GM19372 (cell line): Measurements from ENCODE around the gene CARD10.

ENCODE experiments used
- ATAC-seq: cut with Tn5 transposase; IDR thresholded peaks from one replicate; pipeline ENCODE4 v1.9.1; 2021; ENCODE audit warnings: mild to moderate bottlenecking, low read depth, moderate library complexity; ENCODE audit not compliant: unreplicated experiment

The CARD10 gene, protein sequence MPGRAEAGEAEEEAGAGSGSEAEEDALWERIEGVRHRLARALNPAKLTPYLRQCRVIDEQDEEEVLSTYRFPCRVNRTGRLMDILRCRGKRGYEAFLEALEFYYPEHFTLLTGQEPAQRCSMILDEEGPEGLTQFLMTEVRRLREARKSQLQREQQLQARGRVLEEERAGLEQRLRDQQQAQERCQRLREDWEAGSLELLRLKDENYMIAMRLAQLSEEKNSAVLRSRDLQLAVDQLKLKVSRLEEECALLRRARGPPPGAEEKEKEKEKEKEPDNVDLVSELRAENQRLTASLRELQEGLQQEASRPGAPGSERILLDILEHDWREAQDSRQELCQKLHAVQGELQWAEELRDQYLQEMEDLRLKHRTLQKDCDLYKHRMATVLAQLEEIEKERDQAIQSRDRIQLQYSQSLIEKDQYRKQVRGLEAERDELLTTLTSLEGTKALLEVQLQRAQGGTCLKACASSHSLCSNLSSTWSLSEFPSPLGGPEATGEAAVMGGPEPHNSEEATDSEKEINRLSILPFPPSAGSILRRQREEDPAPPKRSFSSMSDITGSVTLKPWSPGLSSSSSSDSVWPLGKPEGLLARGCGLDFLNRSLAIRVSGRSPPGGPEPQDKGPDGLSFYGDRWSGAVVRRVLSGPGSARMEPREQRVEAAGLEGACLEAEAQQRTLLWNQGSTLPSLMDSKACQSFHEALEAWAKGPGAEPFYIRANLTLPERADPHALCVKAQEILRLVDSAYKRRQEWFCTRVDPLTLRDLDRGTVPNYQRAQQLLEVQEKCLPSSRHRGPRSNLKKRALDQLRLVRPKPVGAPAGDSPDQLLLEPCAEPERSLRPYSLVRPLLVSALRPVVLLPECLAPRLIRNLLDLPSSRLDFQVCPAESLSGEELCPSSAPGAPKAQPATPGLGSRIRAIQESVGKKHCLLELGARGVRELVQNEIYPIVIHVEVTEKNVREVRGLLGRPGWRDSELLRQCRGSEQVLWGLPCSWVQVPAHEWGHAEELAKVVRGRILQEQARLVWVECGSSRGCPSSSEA

DNA sequence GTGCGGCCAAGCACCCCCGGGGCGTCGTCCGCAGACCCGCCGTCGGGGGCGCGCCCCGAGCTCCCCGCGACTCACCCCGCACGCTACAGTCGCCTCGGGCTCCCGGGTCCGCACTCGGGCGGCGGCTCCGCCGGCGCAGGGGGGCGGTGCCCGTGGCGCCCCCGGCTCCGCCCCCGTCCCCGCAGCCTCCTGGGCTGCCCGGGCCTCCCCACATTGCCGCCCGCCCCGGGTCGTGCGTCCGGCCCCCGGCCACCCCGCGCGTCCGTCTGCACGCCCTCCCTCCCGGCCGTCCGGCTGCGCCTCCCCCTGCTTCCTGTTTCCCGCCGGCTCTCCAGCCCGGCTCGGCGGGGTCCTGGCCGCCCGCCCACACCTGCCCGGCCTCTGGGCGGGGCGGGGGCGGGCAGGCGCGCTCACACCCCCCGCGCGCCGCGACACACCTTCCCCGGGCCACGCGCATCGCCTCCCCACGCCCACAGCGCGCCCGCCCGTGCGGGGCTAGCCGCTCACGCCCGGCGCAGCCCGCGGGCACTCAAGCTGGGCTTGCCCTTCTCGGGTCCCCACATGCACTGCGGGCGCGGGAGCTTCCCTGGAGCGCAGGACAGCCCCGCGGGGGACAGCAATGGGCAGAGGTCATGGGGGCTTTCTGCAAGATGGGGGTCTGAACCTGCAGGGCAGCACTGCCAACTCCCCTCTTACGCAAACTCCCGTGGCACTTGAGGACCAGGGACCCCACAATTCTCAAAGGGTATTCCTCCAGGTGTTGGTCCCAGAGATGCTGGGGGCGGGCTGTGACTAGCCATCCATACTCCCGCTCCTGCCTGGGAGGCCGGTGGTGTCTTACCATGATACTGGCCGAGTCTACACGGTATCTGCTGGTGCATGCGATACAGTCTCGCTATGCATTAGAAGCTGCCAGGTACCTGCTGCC lies at the start of gene CARD10:
CARD10 (minus strand) TSS at position 148 of the 928 bp plus-strand sequence. CDS start 215 bp downstream, outside the sequence.
- no peak for ATAC-seq

DNA sequence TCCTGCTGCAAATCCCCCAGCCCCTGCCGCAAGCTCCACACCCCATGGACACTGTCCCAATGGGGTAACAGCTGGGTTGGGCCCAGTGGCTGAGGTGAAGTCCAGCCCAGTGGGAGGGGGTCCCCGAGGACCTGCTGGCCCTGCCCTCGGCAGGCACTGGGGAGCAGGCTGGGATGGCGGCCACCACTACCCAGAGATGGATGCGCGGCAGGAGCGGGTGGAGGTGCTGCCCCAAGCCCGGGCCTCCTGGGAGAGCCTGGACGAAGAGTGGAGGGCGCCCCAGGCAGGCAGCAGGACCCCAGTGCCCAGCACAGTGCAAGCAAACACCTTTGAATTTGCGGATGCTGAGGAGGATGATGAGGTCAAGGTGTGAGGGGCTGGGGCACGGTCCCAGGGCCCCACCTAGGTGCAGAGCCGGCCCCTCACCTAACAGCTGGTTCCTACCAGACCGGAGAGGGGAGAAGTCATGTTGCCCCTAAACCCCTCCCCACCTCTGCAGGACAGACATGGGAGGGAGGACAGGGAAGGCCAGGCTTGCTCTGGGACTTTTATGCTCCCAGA lies 49.3 kb upstream of the CARD10 start:
- ATAC-seq: no peak

DNA sequence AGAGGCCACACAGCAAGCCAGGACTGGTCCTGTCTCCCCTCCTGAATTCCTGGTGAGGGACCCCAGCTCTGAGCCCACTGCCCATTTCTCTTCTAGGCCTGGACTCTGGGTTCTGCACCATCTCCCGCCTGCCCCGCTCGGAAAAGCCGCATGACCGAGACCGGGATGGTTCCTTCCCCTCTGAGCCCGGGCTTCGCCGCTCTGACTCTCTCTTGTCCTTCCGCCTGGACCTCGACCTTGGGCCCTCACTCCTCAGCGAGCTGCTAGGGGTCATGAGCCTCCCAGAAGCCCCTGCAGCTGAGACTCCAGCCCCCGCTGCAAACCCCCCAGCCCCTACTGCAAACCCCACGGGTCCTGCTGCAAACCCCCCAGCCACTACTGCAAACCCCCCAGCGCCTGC lies 48.8 kb upstream of the CARD10 start:
- ATAC-seq: no peak

DNA sequence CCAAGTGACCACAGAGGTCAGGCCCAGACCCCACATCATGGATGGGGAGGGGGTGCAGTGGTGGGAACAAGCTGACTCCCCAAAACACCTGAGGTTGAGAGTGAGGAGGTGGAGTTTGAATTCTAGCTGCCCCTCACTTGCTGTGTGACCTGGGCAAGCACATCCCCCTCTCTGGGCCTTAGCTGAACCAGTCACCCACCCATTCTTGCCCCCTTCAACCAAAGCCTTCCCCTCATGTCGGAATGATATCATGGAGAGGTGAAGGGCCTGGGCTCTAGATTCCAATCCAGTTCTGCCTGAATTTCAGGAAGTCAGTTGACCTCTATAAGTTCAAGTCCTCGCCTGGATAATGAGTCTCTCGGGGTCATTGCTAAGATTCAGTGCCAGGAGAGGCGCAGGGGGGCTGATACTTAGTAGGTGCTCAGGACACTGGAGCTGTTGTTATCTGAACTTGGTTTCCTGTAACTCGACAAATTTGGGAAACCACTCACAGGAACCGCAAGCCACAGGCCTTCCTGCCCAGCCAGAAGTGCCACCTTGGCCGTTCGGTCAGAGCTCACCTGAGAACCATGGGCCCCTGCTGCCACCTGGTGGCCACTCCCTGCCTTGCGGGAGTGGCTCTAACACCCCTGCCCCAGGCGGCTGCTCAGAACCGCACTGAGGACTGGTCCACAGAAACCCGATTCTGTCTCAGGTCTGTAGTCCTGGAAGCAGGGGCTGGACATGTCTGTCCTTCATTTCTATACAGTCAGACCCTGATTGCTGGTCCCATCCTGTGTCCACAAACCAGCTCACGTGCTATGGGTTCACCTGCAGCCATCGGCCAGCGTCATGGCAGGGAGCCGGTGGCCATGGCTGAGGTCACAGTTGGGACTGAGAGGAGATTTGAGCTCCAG lies 47.9 kb upstream of the CARD10 start:
- no peak for ATAC-seq

DNA sequence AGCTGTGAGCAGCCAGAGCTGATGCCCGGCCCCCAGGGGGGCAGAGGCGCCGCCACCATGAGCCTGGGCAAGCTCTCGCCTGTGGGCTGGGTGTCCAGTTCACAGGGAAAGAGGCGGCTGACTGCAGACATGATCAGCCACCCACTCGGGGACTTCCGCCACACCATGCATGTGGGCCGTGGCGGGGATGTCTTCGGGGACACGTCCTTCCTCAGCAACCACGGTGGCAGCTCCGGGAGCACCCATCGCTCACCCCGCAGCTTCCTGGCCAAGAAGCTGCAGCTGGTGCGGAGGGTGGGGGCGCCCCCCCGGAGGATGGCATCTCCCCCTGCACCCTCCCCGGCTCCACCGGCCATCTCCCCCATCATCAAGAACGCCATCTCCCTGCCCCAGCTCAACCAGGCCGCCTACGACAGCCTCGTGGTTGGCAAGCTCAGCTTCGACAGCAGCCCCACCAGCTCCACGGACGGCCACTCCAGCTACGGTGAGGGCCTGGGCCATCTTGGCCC lies 47.2 kb upstream of the CARD10 start:
- ATAC-seq: no peak

DNA sequence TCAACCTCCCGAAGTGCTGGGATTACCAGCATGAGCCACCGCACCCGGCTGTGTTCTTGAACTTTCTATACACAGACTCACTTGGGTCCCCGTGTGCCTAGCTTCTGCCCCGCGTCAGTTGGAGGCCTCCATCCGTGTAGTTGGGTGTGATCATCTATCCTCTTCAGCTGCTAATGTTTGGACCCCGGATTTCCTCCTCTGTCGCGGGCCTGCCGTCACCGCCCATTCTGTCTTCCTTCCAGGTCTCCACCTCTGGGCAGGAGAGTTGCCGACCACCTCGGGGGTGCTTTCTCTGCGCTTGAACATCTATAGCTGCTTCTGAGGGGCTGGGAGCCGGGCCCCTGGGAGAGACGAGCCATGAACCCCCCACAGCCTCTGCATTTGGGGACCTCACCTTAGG lies 46.6 kb upstream of the CARD10 start:
- ATAC-seq: no peak

DNA sequence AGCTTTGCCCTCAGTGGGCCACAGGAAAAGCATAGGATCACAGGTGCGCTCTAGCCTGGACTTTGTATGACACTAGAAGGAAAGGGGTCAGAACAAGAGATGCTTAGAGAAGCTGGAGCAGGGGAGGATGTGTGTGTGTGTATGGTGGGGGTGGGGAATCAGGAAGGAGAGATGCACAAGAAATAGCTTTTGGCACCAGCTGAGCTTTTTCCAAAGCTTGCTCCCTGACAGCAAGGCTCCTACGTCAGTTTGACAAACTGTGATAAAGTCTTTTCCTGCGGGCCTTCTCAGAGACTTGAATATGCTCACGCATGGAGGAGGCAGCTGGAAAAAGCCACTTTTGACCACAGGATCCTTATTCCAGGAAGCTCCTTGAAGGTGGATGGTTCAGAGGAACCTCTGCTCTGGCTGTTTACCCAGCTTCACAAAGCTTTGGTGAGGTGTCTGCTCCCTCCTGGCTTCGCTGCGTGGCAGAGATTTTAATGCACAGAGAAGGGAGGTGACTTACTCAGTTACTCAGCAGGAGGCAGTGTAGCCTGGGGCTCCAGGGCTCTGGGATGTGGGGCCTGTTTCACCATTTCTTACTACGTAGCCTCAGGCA lies 45.0 kb upstream of the CARD10 start:
- no peak for ATAC-seq

DNA sequence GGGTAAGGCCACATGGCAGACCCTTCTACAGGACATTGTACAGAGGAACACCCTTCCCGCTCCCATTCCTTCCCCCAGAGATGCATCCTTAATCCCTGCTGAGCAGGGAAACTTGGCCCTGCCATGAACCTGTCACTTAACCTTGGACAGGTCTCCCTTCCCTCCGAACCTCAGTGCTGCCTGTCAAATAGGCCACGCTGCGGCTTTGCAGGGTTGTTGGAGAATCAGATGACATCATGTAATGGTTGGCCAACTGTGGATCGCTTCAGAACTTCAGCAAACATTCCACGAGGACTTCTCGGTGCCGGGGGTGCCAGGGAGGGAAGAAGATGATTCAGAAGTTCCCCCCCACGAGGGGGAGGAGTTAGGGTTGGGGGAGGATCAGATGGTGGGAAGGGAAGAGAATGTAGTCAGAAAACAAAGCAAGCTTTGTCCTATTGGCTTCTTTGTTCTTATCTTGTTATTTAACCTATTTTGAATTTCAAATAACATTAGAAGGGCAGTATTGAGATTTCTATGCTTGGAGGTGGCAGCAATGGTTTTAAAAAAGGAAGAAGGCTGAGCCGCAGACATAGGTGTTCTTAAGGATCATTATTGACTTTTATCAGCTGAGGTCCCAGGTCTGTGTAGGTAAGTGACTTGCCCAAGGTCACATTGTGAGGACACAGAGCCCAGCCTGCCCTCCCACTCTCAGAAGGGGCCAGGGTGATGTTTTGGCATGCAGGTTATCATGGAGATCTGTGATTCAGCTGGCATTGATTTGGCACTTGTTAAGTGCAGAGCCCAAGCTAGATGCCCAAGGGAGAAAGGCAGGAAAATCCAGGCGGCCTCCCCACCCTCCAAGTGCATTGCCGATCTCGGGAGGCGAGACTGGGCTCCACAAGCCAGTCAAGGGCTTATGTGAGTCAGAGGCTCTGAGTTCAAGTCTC lies 44.2 kb upstream of the CARD10 start:
- no peak for ATAC-seq

DNA sequence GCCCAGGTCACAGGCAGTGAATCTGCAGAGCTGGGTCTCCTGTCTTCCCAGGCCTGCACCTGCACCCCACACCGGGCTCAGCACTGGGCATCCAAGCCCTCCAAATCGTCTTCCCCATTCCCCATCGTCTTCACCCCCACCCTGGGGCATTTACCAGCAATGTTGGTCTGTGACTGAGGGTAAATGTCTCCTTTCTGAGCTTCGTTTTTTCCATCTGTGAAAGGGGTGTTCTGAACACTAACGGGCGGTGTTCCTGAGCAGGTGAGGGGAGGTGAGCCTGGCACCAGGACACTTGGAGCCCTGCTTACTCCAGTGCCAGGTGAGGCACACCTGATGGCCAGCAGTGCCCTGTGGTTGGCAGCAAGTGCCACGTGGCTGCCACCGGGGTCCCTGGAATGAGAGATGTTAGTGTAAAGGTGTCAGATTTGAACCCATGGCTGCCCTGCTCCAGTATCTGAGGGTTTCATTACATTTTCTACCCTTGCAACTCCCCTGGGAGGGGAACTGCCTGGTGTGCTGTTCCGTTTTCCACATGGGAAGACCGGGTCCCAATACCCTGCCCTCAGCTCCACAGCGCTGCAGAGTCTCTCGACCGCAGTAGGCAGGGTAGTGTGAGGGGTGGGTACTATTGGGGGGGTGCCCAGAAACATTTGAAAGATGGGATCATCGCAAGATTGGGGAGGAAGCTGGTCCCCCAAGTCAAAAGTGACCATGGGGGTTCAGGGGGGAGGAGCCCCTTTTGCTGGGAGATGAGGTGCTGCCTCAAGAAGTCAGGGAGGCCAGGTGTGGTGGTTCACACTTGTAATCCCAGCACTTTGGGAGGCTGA lies 43.0 kb upstream of the CARD10 start:
- ATAC-seq: no peak

DNA sequence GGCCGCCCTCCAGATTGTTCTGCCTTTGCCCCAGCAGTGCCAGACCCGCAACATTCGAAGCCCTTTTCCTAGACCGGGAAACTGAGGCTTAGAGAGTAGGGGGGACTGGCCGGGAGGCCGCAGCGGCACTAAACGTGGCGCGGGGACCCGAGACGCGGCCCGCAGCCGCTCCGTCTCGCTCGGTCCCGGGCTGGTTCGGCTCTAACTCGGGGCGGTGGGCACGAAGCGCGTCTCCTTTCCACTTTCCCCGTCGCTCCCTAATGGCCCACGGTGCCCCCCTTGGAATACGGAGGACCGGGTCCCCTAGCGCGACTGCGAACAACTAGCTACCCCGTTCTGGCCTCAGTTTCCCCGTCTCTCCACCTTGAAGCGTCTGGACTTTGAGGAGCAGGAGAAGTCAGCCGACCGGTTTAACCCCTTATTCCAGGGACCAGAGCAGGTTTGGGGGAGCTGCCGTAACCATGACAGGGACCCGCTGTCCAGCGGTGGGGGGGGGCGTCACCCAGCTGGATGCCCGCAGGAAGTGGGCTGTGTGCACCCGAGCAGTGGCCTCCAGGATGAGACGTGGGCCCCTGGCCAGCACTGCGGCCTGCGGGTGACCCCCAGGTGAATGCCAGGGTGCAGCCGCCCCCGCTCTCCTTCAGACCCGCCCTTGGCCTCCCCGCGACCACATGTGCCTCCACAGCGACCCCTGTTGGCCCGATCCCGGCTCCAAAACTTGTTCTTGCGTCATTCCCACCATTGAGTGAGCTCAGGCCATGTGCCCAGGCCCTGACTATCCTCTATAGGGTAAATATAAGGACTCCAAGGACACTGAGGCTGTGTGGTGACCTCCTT lies 42.2 kb upstream of the CARD10 start:
- no peak for ATAC-seq

DNA sequence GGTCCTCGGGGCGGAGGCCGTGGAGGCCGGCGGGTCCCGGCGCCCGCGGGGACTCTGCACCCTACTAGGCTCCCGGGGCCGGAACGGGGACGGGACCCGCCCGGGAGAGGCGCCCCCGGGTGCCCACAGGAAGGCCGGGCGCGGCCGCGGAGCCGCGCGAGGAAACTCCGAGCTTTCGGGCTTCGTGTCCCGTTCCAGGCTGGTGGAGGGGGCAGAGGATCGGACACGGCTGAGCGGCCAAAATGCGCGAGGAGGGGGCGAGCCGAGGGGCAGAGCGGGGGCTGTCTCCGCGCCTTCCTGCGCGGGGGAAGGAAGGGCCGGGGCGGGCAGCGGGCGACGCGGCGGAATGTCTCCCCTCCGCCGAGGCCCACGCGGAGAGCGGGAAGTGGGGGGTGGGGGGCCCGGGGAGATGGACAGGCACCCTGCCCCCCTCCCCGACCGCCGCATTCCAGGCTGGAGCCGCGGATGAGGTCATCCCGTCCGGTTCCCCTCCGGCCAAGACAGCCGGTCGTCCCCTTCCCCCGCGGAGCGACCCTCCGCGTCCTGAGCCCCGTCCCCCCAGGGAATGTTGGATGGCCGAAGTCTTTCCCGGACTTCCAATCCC lies 41.5 kb upstream of the CARD10 start:
- no peak for ATAC-seq

DNA sequence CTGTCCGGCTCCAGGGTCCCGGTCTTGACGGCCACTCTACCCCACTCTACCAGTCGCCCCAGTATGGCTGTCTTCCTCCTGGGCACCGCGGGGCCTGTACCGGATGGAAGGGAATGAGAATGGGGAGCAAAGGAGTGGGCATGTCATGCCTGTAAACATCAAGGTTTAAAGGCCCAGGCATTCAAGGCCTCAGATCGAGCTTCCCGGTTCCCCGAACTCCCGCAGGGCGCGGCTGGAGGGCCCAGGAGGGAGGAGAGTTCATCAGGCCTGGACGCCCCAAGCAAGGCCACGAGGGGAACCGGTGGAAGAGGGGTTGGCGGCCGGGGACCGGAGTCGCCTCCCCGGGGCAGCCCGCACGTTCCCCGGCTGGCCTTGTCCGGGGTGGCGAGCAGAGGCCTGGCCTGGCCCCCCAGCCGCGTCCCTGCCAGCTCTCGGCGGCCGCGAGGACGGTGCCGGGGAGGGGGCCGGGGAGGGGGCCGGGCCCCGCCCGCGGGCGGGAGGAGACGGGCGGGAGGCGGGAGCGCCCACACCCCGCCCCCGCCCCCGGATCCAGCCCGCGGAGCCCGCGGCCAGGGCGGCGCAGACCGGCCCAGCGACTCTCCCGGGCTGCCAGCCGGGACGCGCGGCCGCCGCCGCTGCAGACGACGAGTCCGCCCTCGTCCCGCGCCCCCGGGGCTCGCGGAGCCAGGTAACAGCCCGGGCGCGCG lies 40.8 kb upstream of the CARD10 start, which contains the start of gene CDC42EP1:
CDC42EP1 (plus strand) TSS at position 580 of the 707 bp plus-strand sequence. CDS start 5,870 bp downstream, outside the sequence.
- ATAC-seq: no peak

DNA sequence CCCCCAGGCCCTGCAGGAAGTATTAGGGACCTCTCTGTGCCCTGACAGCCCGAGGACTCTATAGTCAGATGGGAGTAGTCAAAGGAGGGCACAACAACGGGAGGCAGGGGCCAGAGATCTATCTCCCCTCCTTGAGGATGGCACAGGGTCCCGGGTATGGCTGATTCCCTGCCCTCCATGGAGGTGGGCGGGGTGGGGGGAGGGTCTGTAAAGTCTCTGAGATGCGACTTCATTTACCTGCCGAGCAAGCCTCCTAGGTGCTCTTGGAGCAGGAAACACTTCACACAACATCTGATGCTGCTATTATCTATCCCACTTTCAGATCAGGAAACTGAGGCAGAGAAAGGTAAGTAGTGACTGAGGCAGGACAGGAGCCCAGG lies 40.3 kb upstream of the CARD10 start:
- ATAC-seq: no peak

DNA sequence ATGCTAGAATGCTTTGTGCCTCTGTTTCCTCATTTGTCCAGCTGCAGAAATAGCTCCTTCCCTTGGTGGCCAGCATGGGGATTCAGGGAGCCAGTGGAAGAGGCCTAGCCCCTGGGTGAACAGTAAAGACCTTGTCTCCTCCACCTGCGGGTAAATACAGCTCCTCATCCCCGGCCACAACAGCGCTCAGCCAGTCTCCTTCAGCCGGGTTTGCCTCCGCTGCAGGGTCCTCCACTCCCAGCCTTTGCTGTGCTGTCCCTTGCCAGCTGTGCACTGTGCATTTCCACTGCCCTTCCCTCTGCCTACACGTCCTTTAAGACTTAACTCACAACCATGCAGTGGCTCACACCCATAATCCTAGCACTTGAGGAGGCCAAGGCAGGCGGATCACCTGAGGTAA lies 39.6 kb upstream of the CARD10 start:
- ATAC-seq: no peak
